Sciatic nerve (tissue), 2 donors: ENCODE measurements around the gene CADPS2. TPM values are rescaled to one million over a fixed set of nuclear protein-coding genes. Genes with fewer than 3 reads are reported as not detected.

Experiments
- ATAC-seq: fragments of 200-7000 bp; cut with Tn5 transposase; one replicate; pipeline ENCODE4 v1.9.1; 2020; ENCODE audit warnings: mild to moderate bottlenecking, moderate library complexity
- DNase-seq: peaks from one replicate; pipeline ENCODE4 v3.0.0-alpha.2; 2020; ENCODE audit warnings: low spot score
- intact Hi-C: fragments of 100-400 bp; cut with DNase I; formaldehyde crosslinking; loops from one replicate; pipeline ENCODE4 v1.14.2; 2022
- total RNA-seq: library from RNA; stranded (reverse); fragmentation: NEBNext Ultra II Directional; extraction: Animal tissue kit (Norgen Biotek cat#: 25700); gene quantifications from one replicate; pipeline ENCODE4 v1.2.1, GENCODE V29; 2021
- donor health status: DM: no; HTN: no; CAD: no.
- donor health status: DM: no; HTN: no; CAD: no.

Gene CADPS2
- total RNA-seq, 1 donor from 2014 or later = 11.0 TPM

- DNase-seq (no peak), ATAC-seq (no peak)
- intact Hi-C loops = no loop called here
Measured at GRCh38 chr7:122315507-122316466, 570.5 kb downstream of the CADPS2 start.

DNA sequence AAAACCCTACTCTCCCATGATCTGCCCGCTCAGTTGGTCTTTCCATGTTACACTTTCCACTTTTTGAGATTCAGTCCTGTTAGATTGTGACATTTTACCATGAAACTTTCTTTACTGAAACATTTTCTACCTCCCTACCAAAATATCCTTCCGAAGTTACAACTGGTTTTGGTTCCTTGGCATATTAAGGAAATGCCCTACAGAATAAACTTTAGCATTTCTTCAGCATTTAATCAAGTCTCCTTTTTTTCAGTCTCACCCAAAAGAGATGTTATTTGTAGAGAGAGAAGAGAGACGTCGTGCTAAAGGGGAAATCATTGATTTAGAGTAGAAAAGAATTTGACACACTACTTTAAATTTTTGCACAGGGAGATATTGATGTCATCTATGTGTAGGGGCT is 572.0 kb downstream of the CADPS2 start:
- no peak for DNase-seq
- intact Hi-C loops = no loop called here
- ATAC-seq = no peak

- DNase-seq (no peak), ATAC-seq (no peak)
- intact Hi-C loops = no loop called here
Measured at GRCh38 chr7:122312789-122313188, 573.5 kb downstream of the CADPS2 start.

DNA sequence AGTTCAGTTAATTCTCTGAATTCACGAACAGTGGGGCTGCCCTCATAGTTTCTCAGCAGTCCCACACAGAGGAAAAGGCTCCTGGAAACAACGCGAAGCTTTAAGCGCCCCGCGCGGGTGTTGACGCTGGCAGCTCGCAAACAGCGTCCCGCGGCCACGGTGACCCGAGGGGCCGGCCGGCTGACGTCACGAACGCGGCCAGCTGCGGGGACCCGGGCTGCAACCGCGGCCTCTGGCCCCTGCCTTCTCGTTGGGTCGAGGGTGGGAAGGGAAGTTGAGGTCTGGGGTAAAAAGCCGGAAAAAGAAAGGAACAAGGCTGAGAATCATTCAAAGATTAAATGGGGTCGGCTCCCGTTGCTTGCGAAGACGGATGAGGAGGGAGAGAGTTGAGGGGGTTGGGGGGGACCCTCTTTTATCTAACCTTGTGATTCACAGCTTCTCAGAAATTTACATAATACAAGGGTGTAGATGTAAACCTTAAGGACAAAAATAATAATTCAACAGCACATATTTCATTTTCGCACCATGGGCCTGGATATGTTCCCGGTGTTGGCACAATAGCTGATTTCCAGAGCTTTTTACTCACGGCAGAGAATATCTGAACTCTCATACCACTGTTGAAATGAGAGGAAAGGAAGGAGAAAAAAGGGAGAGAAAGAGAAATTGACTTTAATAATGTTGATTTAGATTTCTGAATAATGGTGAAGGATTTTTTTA is 574.4 kb downstream of the CADPS2 start:
- no peak for ATAC-seq
- no peak for DNase-seq
- intact Hi-C loops = no loop called here

DNA sequence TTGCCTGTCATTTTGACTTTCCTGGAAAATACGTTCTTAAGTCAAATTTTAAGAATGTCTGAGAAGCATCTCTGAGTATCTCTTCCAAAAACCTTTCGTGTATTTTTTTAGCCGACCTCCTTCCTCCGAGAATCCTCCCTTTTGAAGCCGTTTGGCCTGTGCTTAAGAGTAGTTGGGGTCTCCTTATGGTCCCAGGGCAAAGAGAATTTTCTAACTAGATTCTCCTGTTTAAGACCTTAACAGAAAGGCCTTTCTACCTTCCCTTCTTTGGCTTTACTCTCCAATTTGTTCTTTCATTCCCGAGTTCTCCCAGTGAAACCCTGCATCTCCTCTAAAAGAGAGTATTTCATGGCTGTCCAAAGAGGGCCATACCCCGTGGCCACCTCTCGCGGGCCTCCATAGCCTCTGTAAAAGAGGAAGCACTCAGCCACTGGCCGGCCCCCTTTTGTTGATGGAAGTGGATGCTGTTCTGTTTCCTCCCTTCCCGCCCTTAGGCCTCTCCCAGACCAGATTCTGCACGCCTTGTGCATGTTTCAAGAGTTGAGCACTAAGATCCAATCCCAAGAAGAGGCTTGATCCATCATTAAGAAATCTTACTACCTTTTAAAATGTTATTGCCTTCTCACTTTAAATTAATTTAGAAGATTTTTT is 575.1 kb downstream of the CADPS2 start:
- no peak for ATAC-seq
- no peak for DNase-seq
- intact Hi-C loops = no loop called here

GRCh38 chr7:122310119-122311021 is 575.9 kb downstream of the CADPS2 start:
- ATAC-seq (peak; percentile 11), DNase-seq (no peak)

DNA sequence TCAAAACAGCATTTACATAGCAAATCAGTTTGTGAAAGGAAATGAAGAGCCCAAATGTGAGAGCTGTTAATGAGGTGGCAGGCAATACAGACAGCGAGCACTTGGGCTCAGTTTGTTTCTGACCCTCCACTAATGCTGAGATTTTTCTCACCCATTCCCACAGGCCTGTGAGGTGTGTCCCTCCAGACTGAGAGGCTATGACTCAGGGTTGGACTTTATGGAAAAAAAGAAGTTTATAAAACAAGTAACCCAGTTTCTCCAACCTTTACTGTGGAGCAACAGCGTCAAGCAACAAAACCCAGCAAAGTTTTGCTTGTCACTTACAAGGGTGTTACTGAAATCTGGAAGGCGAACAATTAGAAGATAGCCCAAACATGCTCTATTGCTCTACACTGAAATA is 576.8 kb downstream of the CADPS2 start:
- intact Hi-C loops = no loop called here

More at GRCh38 chr7:122310119-122311021, 575.9 kb downstream of the CADPS2 start:
- intact Hi-C loops = no loop called here

GRCh38 chr7:122307228-122307621 is 579.0 kb downstream of the CADPS2 start:
- intact Hi-C loops = no loop called here
- ATAC-seq = no peak

More for the DNA sequence above, 576.8 kb downstream of the CADPS2 start:
- DNase-seq = no peak
- no peak for ATAC-seq

GRCh38 chr7:122306320-122307227 is 579.7 kb downstream of the CADPS2 start:
- ATAC-seq (no peak), DNase-seq (no peak)
- intact Hi-C loops = no loop called here

More at GRCh38 chr7:122307228-122307621, 579.0 kb downstream of the CADPS2 start:
- no peak for DNase-seq

DNA sequence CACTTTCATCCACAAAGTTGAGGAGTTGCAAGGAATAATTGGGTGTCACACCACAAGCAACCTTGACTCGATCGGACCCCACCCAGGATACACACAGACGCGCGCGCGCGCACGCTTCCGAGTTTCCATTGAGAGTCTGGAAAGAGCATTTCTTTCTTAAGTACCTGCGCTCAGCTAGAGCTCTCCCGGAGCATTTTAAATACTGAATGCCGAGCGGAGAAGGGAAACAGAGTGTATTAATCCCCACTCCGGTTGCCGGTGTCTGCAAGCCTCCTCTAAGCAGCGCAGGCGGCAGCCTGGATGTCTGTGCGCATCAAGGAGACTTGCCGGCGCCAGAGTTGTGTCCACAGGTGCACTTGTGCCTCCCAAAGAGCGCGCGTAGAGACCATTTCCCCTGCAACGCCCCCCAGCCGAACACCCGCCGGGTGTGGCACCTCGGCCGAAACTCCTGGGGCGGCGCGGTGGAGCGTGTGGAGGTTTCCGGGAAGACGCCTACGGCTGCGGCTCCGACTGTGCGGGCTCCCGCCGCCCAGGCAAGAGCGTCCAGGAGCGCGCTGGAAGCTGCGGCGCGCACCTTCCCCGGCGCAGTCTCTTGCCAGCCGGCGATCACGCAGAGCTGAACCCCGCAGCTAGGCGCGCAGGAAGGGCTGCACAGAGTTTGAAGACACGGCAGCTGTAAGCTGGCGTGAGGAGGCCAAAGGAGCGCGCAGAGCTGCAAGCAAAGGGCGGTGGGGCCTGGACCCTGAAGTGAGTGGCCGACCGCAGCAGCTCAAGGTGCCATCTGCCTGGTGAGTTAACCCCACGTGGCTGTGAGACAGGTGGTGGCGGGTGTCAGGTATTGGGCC is 580.6 kb downstream of the CADPS2 start:
- no peak for DNase-seq
- no peak for ATAC-seq
- intact Hi-C loops = no loop called here

GRCh38 chr7:122304996-122305421 is 581.3 kb downstream of the CADPS2 start:
- DNase-seq (no peak), ATAC-seq (no peak)
- intact Hi-C loops = no loop called here

DNA sequence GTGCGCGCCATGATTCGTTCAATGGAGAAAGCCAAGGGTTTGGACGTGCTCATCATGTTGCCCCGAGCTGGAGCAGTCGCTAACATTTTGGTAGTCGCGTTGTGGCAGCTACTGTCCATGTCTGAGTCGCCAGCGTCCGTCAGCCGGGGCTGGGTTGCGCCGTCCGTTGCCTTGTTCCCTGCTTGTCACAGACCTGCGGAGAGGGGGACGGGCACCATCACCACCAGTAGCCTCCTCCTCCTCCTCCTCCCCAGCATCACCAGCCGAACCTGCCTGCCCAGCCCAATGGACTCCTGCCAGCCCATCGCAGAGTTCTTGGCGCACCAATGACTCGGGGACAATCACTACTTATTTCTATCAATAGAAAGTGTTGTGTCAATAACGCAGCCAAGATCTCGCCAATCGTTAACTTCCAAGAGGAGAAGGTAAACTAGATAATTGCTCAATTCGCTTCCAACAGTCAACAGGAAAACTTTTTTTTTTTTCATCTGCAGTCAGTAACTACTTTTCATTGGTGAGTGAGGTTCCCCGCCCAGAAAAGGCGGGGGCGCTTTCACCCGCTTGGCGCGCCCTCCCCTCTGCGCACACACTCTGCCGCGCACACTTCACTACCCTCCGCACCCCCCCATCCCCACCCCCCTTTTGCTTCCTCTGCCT is 581.8 kb downstream of the CADPS2 start, which contains the start of gene FEZF1:
TSS of gene FEZF1 (minus strand) at position 432 of the 657 bp plus-strand sequence. CDS start at position 119, 313 bp downstream.
- ATAC-seq = no peak
- no peak for DNase-seq
- intact Hi-C loops = no loop called here

- ATAC-seq (no peak), DNase-seq (no peak)
- intact Hi-C loops = no loop called here
Measured at GRCh38 chr7:122303531-122304318, 582.5 kb downstream of the CADPS2 start.

- DNase-seq = no peak
- intact Hi-C loops = no loop called here
- ATAC-seq = no peak
Measured at GRCh38 chr7:122302761-122303530, 583.3 kb downstream of the CADPS2 start.
